H9 (cell line): ENCODE data around the gene SLC24A3. TPM values are rescaled to one million over a fixed set of nuclear protein-coding genes. Genes with fewer than 3 reads are reported as not detected.

ENCODE experiments used
- DNase-seq: peaks from one replicate; pipeline ENCODE4 v3.0.0-alpha.2; 2017
- H2AFZ ChIP-seq: one replicate; pipeline ENCODE4 v1.6.1; 2013; ENCODE audit warnings: mild to moderate bottlenecking, low read length, control low read depth, moderate library complexity
- H2AK5ac ChIP-seq: 2 replicates; pipeline ENCODE4 v1.6.1; 2013; ENCODE audit warnings: low read length, control low read depth, mixed read lengths; ENCODE audit not compliant: insufficient read length
- H2BK120ac ChIP-seq: one replicate; pipeline ENCODE4 v1.6.1; 2013; ENCODE audit warnings: low read depth, mild to moderate bottlenecking, low read length, control low read depth, inconsistent platforms; ENCODE audit not compliant: poor library complexity, severe bottlenecking
- H2BK12ac ChIP-seq: 2 replicates; pipeline ENCODE4 v1.6.1; 2013; ENCODE audit warnings: low read length, control low read depth, mixed read lengths, low read depth; ENCODE audit not compliant: insufficient read length
- H2BK15ac ChIP-seq: 2 replicates; pipeline ENCODE4 v1.6.1; 2013; ENCODE audit warnings: low read depth, low read length, control low read depth
- H2BK20ac ChIP-seq: one replicate; pipeline ENCODE4 v1.6.1; 2013; ENCODE audit warnings: low read depth, mild to moderate bottlenecking, low read length, control low read depth, inconsistent platforms; ENCODE audit not compliant: poor library complexity, severe bottlenecking
- H2BK5ac ChIP-seq: 2 replicates; pipeline ENCODE4 v1.6.1; 2013; ENCODE audit warnings: low read length, control low read depth, mixed read lengths; ENCODE audit not compliant: insufficient read length
- H3K14ac ChIP-seq: 2 replicates; pipeline ENCODE4 v1.6.1; 2013; ENCODE audit warnings: low read length, control low read depth; ENCODE audit not compliant: insufficient read depth
- H3K18ac ChIP-seq: 2 replicates; pipeline ENCODE4 v1.6.1; 2013; ENCODE audit warnings: low read depth, mild to moderate bottlenecking, mixed read lengths, low read length, control low read depth; ENCODE audit not compliant: insufficient read length
- H3K23ac ChIP-seq: 2 replicates; pipeline ENCODE4 v1.6.1; 2013; ENCODE audit warnings: low read length, control low read depth, mixed read lengths, low read depth; ENCODE audit not compliant: insufficient read length
- H3K23me2 ChIP-seq: 2 replicates; pipeline ENCODE4 v1.6.1; 2013; ENCODE audit warnings: low read depth, mild to moderate bottlenecking, mixed read lengths, low read length, control low read depth; ENCODE audit not compliant: insufficient read length, poor library complexity, severe bottlenecking
- H3K27ac ChIP-seq: 2 replicates; pipeline ENCODE4 v1.5.1; 2013; ENCODE audit warnings: low read length, control low read depth, mixed read lengths, low read depth; ENCODE audit not compliant: insufficient read length
- H3K27me3 ChIP-seq: 2 replicates; pipeline ENCODE4 v1.6.1; 2013; ENCODE audit warnings: low read length, control low read depth, inconsistent platforms; ENCODE audit not compliant: insufficient read depth
- H3K4ac ChIP-seq: 2 replicates; pipeline ENCODE4 v1.6.1; 2013; ENCODE audit warnings: low read depth, mild to moderate bottlenecking, control low read depth, inconsistent platforms, low read length, moderate library complexity
- H3K4me1 ChIP-seq: 2 replicates; pipeline ENCODE4 v1.6.1; 2013; ENCODE audit warnings: low read length, control low read depth, inconsistent platforms; ENCODE audit not compliant: insufficient read depth
- H3K4me2 ChIP-seq: 2 replicates; pipeline ENCODE4 v1.6.1; 2013; ENCODE audit warnings: low read length, control low read depth, mixed read lengths; ENCODE audit not compliant: insufficient read length, insufficient read depth
- H3K56ac ChIP-seq: 2 replicates; pipeline ENCODE4 v1.6.1; 2013; ENCODE audit warnings: low read depth, mild to moderate bottlenecking, mixed read lengths, low read length, control low read depth; ENCODE audit not compliant: insufficient read length
- H3K79me1 ChIP-seq: 2 replicates; pipeline ENCODE4 v1.6.1; 2013; ENCODE audit warnings: low read depth, mild to moderate bottlenecking, moderate library complexity, low read length, control low read depth, inconsistent platforms; ENCODE audit not compliant: insufficient read depth, poor library complexity, severe bottlenecking
- H3K79me2 ChIP-seq: 2 replicates; pipeline ENCODE4 v1.6.1; 2013; ENCODE audit warnings: low read length, control low read depth, inconsistent platforms; ENCODE audit not compliant: insufficient read depth
- H3K9ac ChIP-seq: 2 replicates; pipeline ENCODE4 v1.6.1; 2013; ENCODE audit warnings: low read length, control low read depth, mixed read lengths; ENCODE audit not compliant: insufficient read length; ENCODE audit errors: extremely low read depth
- H3K9me3 ChIP-seq: one replicate; pipeline ENCODE4 v1.6.1; 2013; ENCODE audit warnings: low read depth, low read length, inconsistent platforms; ENCODE audit not compliant: control insufficient read depth
- H3T11ph ChIP-seq: one replicate; pipeline ENCODE4 v1.6.1; 2013; ENCODE audit warnings: mild to moderate bottlenecking, low read length, control low read depth, inconsistent platforms
- H4K20me1 ChIP-seq: one replicate; pipeline ENCODE4 v1.6.1; 2013; ENCODE audit not compliant: control insufficient read depth, insufficient read length, insufficient read depth
- H4K5ac ChIP-seq: 2 replicates; pipeline ENCODE4 v1.6.1; 2013; ENCODE audit warnings: low read depth, mild to moderate bottlenecking, mixed read lengths, low read length, control low read depth; ENCODE audit not compliant: insufficient read length
- H4K8ac ChIP-seq: replicated peaks from 2 replicates; pipeline ENCODE4 v1.6.1; 2013; ENCODE audit warnings: low read length, control low read depth, mixed read lengths, low read depth; ENCODE audit not compliant: insufficient read length
- H4K91ac ChIP-seq: 2 replicates; pipeline ENCODE4 v1.6.1; 2013; ENCODE audit warnings: low read depth, mild to moderate bottlenecking, moderate library complexity, mixed read lengths, low read length, control low read depth; ENCODE audit not compliant: insufficient read length
- H3K27ac Mint-ChIP-seq, 3 experiments: 2 replicates in 2 of 3; 3 replicates in 1 of 3; pipeline ENCODE4 v1.8.0; 2020 to 2021; ENCODE audit warnings: mixed read lengths in 3 of 3, mild to moderate bottlenecking in 1 of 3, moderate library complexity in 1 of 3
- H3K27me3 Mint-ChIP-seq: 2 replicates; pipeline ENCODE4 v1.8.0; 2021; ENCODE audit warnings: low read depth, mild to moderate bottlenecking, moderate library complexity, mixed read lengths
- H3K36me3 Mint-ChIP-seq, 3 experiments: 2 replicates in 2 of 3; 3 replicates in 1 of 3; pipeline ENCODE4 v1.8.0; 2020 to 2021; ENCODE audit warnings: low read depth in 3 of 3, mixed read lengths in 3 of 3; ENCODE audit not compliant: insufficient read depth in 1 of 3
- H3K4me1 Mint-ChIP-seq, 2 experiments: 2 replicates each; pipeline ENCODE4 v1.8.0; 2020; ENCODE audit warnings: mixed read lengths in 2 of 2
- H3K4me3 Mint-ChIP-seq, 2 experiments: 2 replicates in 1 of 2; 3 replicates in 1 of 2; pipeline ENCODE4 v1.8.0; 2020 to 2021; ENCODE audit warnings: mild to moderate bottlenecking in 2 of 2, mixed read lengths in 2 of 2, moderate library complexity in 1 of 2
- H3K9me3 Mint-ChIP-seq, 2 experiments: 2 replicates in 1 of 2; 3 replicates in 1 of 2; pipeline ENCODE4 v1.8.0; 2020; ENCODE audit warnings: mild to moderate bottlenecking in 2 of 2, mixed read lengths in 2 of 2, moderate library complexity in 1 of 2
- WGBS: extraction: QIAGEN DNeasy Blood & Tissue Kit; methylation state at CpG from one replicate; pipeline ENCODE4 v1.1.7; 2013; ENCODE audit warnings: missing lambda C conversion rate, low lambda C conversion rate, mixed read lengths; ENCODE audit not compliant: insufficient read length; ENCODE audit errors: extremely low coverage; 5-methylcytosine and 5-hydroxymethylcytosine counted together
- total RNA-seq: library from RNA; stranded (reverse); gene quantifications from 2 replicates; pipeline ENCODE4 v1.2.1, GENCODE V29; 2021
- TF ChIP-seq, protein P1 (sequence below): fragments of 200-600 bp; sonication (generic); conservative IDR thresholded peaks from 3 replicates; pipeline ENCODE4 v1.8.0; 2021; ENCODE audit warnings: antibody characterized with exemption, mild to moderate bottlenecking

Gene SLC24A3
- total RNA-seq, 1 experiment from 2014 or later = 0.83 TPM

DNA sequence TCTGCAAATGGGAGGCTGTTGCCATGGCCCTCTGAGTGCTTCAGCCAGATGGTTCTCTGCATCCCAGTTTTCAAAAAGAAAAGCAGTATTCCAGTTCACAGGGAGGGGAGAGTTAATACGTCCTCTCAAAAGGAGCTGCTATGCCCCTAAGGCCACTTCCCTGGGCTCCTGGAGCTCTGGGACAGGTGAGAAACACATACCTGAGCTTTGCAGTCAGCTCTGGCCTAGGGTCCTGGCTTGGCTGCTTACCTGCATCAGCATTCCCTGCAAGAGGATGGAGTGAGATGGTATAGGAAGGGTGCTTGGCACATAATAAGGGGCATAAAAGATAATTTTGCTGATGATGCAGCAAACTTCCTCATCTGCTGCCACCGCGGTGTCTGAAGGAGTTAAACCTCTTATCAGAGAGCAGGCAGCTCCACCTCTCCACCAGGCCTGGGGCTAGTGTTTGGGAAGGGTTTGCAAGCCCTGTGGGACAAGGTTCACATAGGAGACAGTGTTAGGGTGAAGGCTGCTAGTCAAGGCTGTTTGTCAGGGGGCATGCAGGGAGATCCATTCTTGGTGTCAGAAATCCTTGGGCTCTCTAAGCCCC, 62.7 kb downstream of the SLC24A3 start:
- no peak overlapping the region for H4K91ac ChIP-seq
- no peaks in the 10 kb centered on the region; the same call in 1 of the 2 replicates for H3K27me3 Mint-ChIP-seq
- H3K4me3 Mint-ChIP-seq = no peak overlapping the region
- DNase-seq = no peak
- no peak overlapping the region for H3K14ac ChIP-seq
- no peak overlapping the region for H3T11ph ChIP-seq
- no peak overlapping the region for H3K27ac ChIP-seq
- no peak overlapping the region for H3K4me2 ChIP-seq
- WGBS = no CpG with 5 or more reads among the region's 3 CpGs
- H3K4ac ChIP-seq = no peak overlapping the region
- H2AK5ac ChIP-seq = no peak overlapping the region
- no peak overlapping the region for H4K8ac ChIP-seq
- H3K27me3 ChIP-seq = no peaks in the 10 kb centered on the region
- H3K56ac ChIP-seq = no peak overlapping the region
- no peak overlapping the region for H2BK20ac ChIP-seq
- H3K23me2 ChIP-seq = no peaks in the 10 kb centered on the region
- no peaks in the 10 kb centered on the region for H3K4me1 ChIP-seq
- H3K79me2 ChIP-seq = no peaks in the 10 kb centered on the region; the same call in 1 of the 2 replicates
- H4K20me1 ChIP-seq = no peaks in the 10 kb centered on the region
- no peak overlapping the region for H3K18ac ChIP-seq
- H3K9ac ChIP-seq = no peak overlapping the region
- H2BK5ac ChIP-seq = no peak overlapping the region
- no peak overlapping the region for H2BK120ac ChIP-seq
- no peak overlapping the region for H4K5ac ChIP-seq
- no peak overlapping the region; a peak in 1 of 7 replicates for H3K27ac Mint-ChIP-seq
- no peak overlapping the region for H2BK15ac ChIP-seq
- no peak overlapping the region for H2BK12ac ChIP-seq
- TF ChIP-seq, protein P1, sequence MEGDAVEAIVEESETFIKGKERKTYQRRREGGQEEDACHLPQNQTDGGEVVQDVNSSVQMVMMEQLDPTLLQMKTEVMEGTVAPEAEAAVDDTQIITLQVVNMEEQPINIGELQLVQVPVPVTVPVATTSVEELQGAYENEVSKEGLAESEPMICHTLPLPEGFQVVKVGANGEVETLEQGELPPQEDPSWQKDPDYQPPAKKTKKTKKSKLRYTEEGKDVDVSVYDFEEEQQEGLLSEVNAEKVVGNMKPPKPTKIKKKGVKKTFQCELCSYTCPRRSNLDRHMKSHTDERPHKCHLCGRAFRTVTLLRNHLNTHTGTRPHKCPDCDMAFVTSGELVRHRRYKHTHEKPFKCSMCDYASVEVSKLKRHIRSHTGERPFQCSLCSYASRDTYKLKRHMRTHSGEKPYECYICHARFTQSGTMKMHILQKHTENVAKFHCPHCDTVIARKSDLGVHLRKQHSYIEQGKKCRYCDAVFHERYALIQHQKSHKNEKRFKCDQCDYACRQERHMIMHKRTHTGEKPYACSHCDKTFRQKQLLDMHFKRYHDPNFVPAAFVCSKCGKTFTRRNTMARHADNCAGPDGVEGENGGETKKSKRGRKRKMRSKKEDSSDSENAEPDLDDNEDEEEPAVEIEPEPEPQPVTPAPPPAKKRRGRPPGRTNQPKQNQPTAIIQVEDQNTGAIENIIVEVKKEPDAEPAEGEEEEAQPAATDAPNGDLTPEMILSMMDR = no peak
- H3K23ac ChIP-seq = no peak overlapping the region
- no peaks in the 10 kb centered on the region for H3K79me1 ChIP-seq
- peaks cover 3 to 7% of the 10 kb centered on the region in 2 experiments; a peak in 2 of 4 replicates for H3K4me1 Mint-ChIP-seq
- H3K9me3 Mint-ChIP-seq = no peaks in the 10 kb centered on the region; a peak in 1 of 5 replicates
- H3K9me3 ChIP-seq = no peaks in the 10 kb centered on the region
- H2AFZ ChIP-seq = no peak overlapping the region
- no peaks in the 10 kb centered on the region for H3K36me3 Mint-ChIP-seq
